GM12874 (cell line): ENCODE measurements around the gene MMP8.

Experiments used
- TF ChIP-seq, protein P1 (sequence below): IDR thresholded peaks from 2 replicates; pipeline ENCODE4 v1.5.1; 2011; ENCODE audit warnings: low read depth, mild to moderate bottlenecking, control low read depth, low read length, moderate library complexity; ENCODE audit not compliant: insufficient read depth

The MMP8 gene, protein sequence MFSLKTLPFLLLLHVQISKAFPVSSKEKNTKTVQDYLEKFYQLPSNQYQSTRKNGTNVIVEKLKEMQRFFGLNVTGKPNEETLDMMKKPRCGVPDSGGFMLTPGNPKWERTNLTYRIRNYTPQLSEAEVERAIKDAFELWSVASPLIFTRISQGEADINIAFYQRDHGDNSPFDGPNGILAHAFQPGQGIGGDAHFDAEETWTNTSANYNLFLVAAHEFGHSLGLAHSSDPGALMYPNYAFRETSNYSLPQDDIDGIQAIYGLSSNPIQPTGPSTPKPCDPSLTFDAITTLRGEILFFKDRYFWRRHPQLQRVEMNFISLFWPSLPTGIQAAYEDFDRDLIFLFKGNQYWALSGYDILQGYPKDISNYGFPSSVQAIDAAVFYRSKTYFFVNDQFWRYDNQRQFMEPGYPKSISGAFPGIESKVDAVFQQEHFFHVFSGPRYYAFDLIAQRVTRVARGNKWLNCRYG

DNA sequence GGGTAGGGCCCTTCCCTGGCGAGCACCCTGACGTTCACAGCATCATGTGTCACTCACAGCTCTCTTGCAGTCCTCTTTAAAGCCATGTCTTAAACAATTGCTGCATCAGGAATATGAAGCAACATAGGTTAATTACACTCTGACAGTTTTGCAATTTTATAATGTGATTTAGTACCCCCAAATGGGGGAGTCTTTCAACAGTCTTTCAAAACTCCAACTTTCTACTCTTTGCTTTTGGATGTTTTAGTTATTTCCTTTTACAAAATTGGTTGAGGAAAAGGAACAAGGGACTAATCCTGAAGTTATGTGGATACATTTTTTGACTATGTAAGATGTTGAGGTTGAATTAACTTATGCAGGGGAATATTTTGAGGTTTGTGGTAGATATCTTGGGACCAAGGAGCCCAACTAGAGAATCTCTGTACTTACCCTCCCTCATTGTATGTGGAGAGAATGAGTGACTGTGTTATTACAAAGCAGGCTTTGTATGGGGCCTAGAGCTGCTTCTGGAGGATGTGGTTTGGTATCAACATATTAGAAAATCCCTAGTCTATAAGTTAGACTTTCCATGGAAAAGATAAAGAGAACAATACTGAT is at the start of gene MMP8:
MMP8 (minus strand) TSS at position 51 of the 597 bp plus-strand sequence. CDS start 99 bp downstream, outside the sequence.
- TF ChIP-seq, protein P1, sequence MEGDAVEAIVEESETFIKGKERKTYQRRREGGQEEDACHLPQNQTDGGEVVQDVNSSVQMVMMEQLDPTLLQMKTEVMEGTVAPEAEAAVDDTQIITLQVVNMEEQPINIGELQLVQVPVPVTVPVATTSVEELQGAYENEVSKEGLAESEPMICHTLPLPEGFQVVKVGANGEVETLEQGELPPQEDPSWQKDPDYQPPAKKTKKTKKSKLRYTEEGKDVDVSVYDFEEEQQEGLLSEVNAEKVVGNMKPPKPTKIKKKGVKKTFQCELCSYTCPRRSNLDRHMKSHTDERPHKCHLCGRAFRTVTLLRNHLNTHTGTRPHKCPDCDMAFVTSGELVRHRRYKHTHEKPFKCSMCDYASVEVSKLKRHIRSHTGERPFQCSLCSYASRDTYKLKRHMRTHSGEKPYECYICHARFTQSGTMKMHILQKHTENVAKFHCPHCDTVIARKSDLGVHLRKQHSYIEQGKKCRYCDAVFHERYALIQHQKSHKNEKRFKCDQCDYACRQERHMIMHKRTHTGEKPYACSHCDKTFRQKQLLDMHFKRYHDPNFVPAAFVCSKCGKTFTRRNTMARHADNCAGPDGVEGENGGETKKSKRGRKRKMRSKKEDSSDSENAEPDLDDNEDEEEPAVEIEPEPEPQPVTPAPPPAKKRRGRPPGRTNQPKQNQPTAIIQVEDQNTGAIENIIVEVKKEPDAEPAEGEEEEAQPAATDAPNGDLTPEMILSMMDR = no peak

DNA sequence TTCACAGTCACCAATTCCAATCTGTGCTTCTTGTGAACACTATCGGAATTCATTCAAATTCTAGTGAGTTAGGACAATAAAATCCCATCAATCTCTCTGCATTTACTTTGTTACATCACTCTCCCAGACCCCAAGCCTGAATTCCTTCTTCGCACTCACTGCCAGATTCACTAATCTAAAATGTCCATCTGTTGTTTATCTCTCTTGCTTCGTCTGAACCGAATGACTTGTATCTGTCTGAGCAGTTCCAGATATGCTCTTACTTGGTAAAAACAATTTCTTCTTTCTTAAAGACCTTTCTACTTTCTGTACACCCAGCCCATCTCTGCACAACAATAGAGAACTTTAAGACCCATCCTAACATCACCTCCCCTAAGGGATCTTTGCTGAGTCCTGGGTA is 48.6 kb upstream of the MMP8 start:
- TF ChIP-seq, protein P1 = no peak

DNA sequence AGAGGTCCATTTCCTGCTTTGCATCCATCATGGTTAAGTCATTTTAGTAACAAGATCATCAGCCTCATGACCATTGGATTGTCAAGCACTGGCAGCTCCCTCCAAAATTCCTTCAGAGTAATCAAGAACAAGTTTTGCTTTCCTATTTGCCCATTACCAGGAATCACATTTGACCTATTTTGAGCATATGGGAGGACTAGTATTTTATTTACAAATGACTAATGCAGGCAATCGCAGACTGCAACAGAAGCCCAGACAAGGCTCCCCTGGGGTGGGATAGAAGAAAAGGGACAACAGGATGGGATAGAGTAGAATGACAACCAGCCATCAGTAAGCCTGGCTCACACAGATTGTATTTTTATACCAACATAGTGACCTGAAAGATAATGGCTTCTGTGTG is 46.6 kb upstream of the MMP8 start:
- TF ChIP-seq, protein P1 = no peak

DNA sequence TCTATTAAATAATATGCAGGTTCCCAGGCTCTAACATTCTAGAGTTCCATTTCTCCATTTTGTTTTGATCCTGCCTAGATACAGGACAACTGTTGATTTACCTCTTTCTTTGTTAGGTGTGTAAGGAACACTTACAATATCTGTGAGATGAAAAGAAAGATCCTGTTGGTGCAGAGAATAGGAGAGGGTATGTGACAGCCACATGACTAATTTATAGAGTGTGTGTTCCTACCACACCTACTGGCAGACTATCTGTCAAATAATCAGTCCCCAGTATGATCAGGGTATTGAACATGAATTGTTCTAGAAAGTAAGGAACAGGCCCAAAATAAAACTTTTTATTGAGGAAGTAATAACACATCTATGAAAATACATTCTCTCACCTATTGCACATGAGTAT is 45.4 kb upstream of the MMP8 start:
- TF ChIP-seq, protein P1 = no peak

DNA sequence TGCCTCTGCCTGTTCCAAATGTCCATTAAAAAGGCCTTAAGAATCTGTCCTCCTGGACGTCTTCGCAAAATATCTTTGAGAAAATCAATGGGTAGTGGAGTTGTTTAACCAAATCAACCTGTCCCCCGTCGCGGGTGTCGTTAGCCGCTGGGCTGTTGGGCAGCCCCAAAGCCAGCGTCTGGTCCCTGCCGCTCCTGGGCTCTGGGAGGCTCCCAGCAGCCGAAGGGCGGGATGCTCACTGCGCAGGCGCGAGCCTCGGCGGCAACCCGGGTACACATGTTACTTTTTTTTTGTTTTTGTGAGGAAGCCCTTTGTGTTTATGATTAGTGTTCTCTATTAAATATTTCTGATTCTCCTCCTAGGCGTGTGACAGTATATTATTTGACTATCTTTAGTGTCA is 43.0 kb upstream of the MMP8 start:
- TF ChIP-seq, protein P1 = no peak

DNA sequence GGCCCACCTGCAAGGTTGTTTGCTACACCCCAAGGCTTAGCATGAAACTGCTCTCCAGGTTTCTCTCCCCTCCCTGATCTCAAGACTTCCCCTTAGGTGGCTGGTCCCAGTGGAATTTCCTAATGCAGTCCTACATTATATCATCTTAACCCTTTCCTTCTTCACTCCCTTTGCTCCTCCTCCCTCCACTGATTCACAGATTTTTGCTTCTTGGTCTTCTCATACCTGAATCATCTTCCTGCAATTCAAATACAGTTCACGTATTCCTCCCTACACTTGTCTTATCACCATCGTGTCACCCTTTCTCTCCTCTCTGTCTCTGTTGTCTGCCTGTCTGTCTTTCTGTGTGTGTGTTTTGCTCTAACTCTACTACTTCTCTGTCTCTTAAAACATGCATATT is 38.7 kb upstream of the MMP8 start:
- TF ChIP-seq, protein P1 = no peak

DNA sequence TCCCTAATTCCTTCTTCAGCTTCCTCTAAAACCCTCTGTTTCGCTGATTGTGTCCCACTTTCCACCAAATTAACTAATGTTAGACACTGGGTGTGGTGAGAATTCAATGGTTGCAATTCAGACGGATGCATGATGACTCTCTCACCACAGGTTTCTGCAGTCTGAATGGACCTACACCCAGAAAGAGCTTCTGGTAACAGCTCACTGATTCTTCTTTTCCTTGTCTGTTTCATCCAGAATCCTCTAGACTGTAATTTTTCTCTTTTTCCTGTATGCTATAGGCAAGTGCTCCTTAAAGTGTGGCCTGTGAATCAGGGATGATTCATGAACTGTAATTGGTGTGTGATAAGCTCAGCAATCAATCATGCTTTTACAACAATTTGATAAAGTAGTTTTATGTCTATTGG is 37.6 kb upstream of the MMP8 start:
- TF ChIP-seq, protein P1 = no peak
